GM19043 (cell line): ENCODE measurements around the gene WASF3.
"Not testable (repeated sequence)": the region's sequence is repeated elsewhere in the genome, so short reads cannot be mapped to it uniquely, and the experiment has no call there.

ENCODE experiments used
- ATAC-seq: cut with Tn5 transposase; IDR thresholded peaks from one replicate; pipeline ENCODE4 v1.9.1; 2021; ENCODE audit warnings: low read depth; ENCODE audit not compliant: unreplicated experiment

WASF3 gene

GRCh38 chr13:26707122-26708006 lies 149.9 kb downstream of the WASF3 start:
- no peak for ATAC-seq

- no peak for ATAC-seq
Measured at GRCh38 chr13:26708007-26708297, 150.5 kb downstream of the WASF3 start.

- ATAC-seq, result no peak
Measured at GRCh38 chr13:26709461-26709860, 152.0 kb downstream of the WASF3 start.

- no peak for ATAC-seq
Measured at GRCh38 chr13:26710166-26710565, 152.7 kb downstream of the WASF3 start.

GRCh38 chr13:26711211-26711610 lies 153.7 kb downstream of the WASF3 start:
- ATAC-seq, result no peak

- no peak for ATAC-seq
Measured at GRCh38 chr13:26713341-26713740, 155.9 kb downstream of the WASF3 start.

GRCh38 chr13:26716984-26717383 lies 159.5 kb downstream of the WASF3 start:
- ATAC-seq, result no peak

- ATAC-seq, result no peak
Measured at GRCh38 chr13:26718146-26718545, 160.7 kb downstream of the WASF3 start.

GRCh38 chr13:26718872-26719271 lies 161.4 kb downstream of the WASF3 start:
- no peak for ATAC-seq

GRCh38 chr13:26719356-26719945 lies 162.0 kb downstream of the WASF3 start:
- ATAC-seq, result no peak

- ATAC-seq, result no peak
Measured at GRCh38 chr13:26721251-26722121, 164.0 kb downstream of the WASF3 start.

GRCh38 chr13:26722321-26722720 lies 164.8 kb downstream of the WASF3 start:
- no peak for ATAC-seq

GRCh38 chr13:26723620-26724019 lies 166.1 kb downstream of the WASF3 start:
- ATAC-seq, result not testable (repeated sequence)

GRCh38 chr13:26726684-26727083 lies 169.2 kb downstream of the WASF3 start:
- ATAC-seq, result no peak

GRCh38 chr13:26727122-26727521 lies 169.6 kb downstream of the WASF3 start:
- no peak for ATAC-seq

GRCh38 chr13:26727633-26728032 lies 170.2 kb downstream of the WASF3 start:
- ATAC-seq, result no peak

GRCh38 chr13:26735677-26736076 lies 178.2 kb downstream of the WASF3 start:
- no peak for ATAC-seq
